Stomach (tissue), 4 donors: ENCODE measurements around the gene HADH.

Experiments
- CTCF ChIP-seq, 7 experiments: fragments of 450-650 bp in 4 of 7; fragments of 200-600 bp in 3 of 7; sonication (generic) in 3 of 7; IDR thresholded peaks; one replicate each; pipeline ENCODE4 v1.5.1; 2016 to 2019; ENCODE audit warnings: antibody characterized with exemption in 7 of 7, control low read depth in 2 of 7, mild to moderate bottlenecking in 1 of 7
- POLR2A ChIP-seq, 4 donors: fragments of 450-650 bp; IDR thresholded peaks; one replicate each; pipeline ENCODE4 v1.6.1; 2016; ENCODE audit warnings: antibody characterized with exemption in 4 of 4, control low read depth in 2 of 4, mild to moderate bottlenecking in 1 of 4, moderate library complexity in 1 of 4
- POLR2AphosphoS5 ChIP-seq, 3 donors: sonication (generic); formaldehyde crosslinking; IDR thresholded peaks; one replicate each; pipeline ENCODE4 v1.6.1; 2016; ENCODE audit warnings: antibody characterized with exemption in 3 of 3

GRCh38 chr4:108047199-108047598, 57.5 kb downstream of the HADH start:
- no peak for TF ChIP-seq CTCF (IDR thresholded peaks at IDR 0.05)
- TF ChIP-seq POLR2AphosphoS5 (IDR thresholded peaks at IDR 0.05): no peak
- TF ChIP-seq POLR2A (IDR thresholded peaks at IDR 0.05): no peak
